Left lung (tissue), 10 donors: ENCODE data around the gene TRABD2A. TPM values are rescaled to one million over a fixed set of nuclear protein-coding genes. Genes with fewer than 3 reads are reported as not detected.

Experiments used
- ATAC-seq: fragments of 200-7000 bp; cut with Tn5 transposase; one replicate; pipeline ENCODE4 v1.9.1; 2020; ENCODE audit warnings: moderate library complexity
- DNase-seq, 4 donors: peaks; one replicate each; pipeline ENCODE4 v3.0.0-alpha.2; 2013 to 2020
- H3K27ac ChIP-seq, 2 donors: fragments of 200-600 bp; sonication (generic) in 1 of 2; one replicate each; pipeline versions ENCODE4 v1.5.0 to v1.8.0; 2020 to 2021
- H3K27me3 ChIP-seq, 2 donors: fragments of 200-600 bp; sonication (generic) in 1 of 2; one replicate each; pipeline versions ENCODE4 v1.5.0 to v1.8.0; 2020 to 2021
- H3K36me3 ChIP-seq, 2 donors: fragments of 200-600 bp; sonication (generic) in 1 of 2; one replicate each; pipeline versions ENCODE4 v1.5.0 to v1.8.0; 2020 to 2021
- H3K4me1 ChIP-seq, 2 donors: fragments of 200-600 bp; one replicate each; pipeline ENCODE4 v1.8.0; 2021
- H3K4me3 ChIP-seq, 2 donors: fragments of 200-600 bp; sonication (generic) in 1 of 2; one replicate each; pipeline versions ENCODE4 v1.5.0 to v1.8.0; 2020 to 2021; ENCODE audit warnings: mild to moderate bottlenecking in 1 of 2
- H3K9me3 ChIP-seq, 2 donors: fragments of 200-600 bp; sonication (generic) in 1 of 2; one replicate each; pipeline versions ENCODE4 v1.5.0 to v1.8.0; 2020 to 2021
- CTCF ChIP-seq, 2 donors: fragments of 200-600 bp; sonication (generic) in 1 of 2; IDR thresholded peaks; one replicate each; pipeline versions ENCODE4 v1.5.0 to v1.8.0; 2021; ENCODE audit warnings: antibody characterized with exemption in 2 of 2
- intact Hi-C, 2 donors: fragments of 100-400 bp; cut with DNase I; formaldehyde crosslinking; loops; one replicate each; pipeline versions ENCODE4 v1.11.2 to v1.14.2; 2022
- polyA plus RNA-seq, 6 donors: library from polyadenylated mRNA; unstranded; fragments of 120-200 nt; gene quantifications; one replicate each; pipeline ENCODE4 v1.2.1, GENCODE V29; 2013; ENCODE audit not compliant: insufficient read length in 6 of 6
- total RNA-seq, 2 donors: library from RNA; stranded (reverse); fragmentation: NEBNext Ultra II Directional; extraction: Animal tissue kit (Norgen Biotek cat#: 25700); gene quantifications; one replicate each; pipeline ENCODE4 v1.2.1, GENCODE V29; 2021
- donor health status: DM: no; HTN: yes; CAD: no.
- donor health status: DM: no; HTN: no; CAD: no.

The TRABD2A gene
- total and polyA plus RNA-seq, 8 donors: 3.0 to 24.7 (median 21.8) TPM

GRCh38 chr2:84856787-84857186, 24.1 kb downstream of the TRABD2A start:
- no peak overlapping the region for H3K27ac ChIP-seq
- no peak for TF ChIP-seq CTCF (IDR thresholded peaks at IDR 0.05)
- no peaks in the 10 kb centered on the region for H3K4me1 ChIP-seq
- H3K9me3 ChIP-seq: peaks cover 0 to 14% of the 10 kb centered on the region in 2 donors
- no peak for ATAC-seq
- H3K4me3 ChIP-seq: no peak overlapping the region
- H3K27me3 ChIP-seq: no peaks in the 10 kb centered on the region
- DNase-seq: no peak
- no peaks in the 10 kb centered on the region for H3K36me3 ChIP-seq
- intact Hi-C loops: no loop called here

- ATAC-seq (no peak), DNase-seq (no peak)
- no peak overlapping the region for H3K4me3 ChIP-seq
- no peaks in the 10 kb centered on the region for H3K36me3 ChIP-seq
- H3K27me3 ChIP-seq: no peaks in the 10 kb centered on the region
- TF ChIP-seq CTCF (IDR thresholded peaks at IDR 0.05): no peak
- peaks cover 0 to 14% of the 10 kb centered on the region in 2 donors for H3K9me3 ChIP-seq
- intact Hi-C loops: no loop called here
- no peaks in the 10 kb centered on the region for H3K4me1 ChIP-seq
- H3K27ac ChIP-seq: no peak overlapping the region
These were observed 25.2 kb downstream of the TRABD2A start for GRCh38 chr2:84855731-84856130.

- DNase-seq: no peak
- Histone ChIP-seq H3K27me3 (no peaks in the 10 kb centered on the region), H3K27ac (no peak overlapping the region), H3K4me1 (no peaks in the 10 kb centered on the region), H3K36me3 (no peaks in the 10 kb centered on the region), H3K4me3 (no peak overlapping the region), H3K9me3 (peaks cover 0 to 14% of the 10 kb centered on the region in 2 donors)
- TF ChIP-seq CTCF (IDR thresholded peaks at IDR 0.05): no peak
- ATAC-seq: no peak
- intact Hi-C loops: no loop called here
These were observed 26.0 kb downstream of the TRABD2A start for GRCh38 chr2:84854850-84855249.

GRCh38 chr2:84851876-84852275, 29.0 kb downstream of the TRABD2A start:
- peaks cover 0 to 5% of the 10 kb centered on the region in 2 donors for H3K4me1 ChIP-seq
- no peaks in the 10 kb centered on the region for H3K27me3 ChIP-seq
- no peak overlapping the region for H3K4me3 ChIP-seq
- H3K27ac ChIP-seq: no peak overlapping the region
- H3K36me3 ChIP-seq: no peaks in the 10 kb centered on the region
- no peak for ATAC-seq
- peaks cover 0 to 14% of the 10 kb centered on the region in 2 donors for H3K9me3 ChIP-seq
- no peak for TF ChIP-seq CTCF (IDR thresholded peaks at IDR 0.05)
- no peak for DNase-seq
- intact Hi-C loops: no loop called here

GRCh38 chr2:84850471-84850870, 30.4 kb downstream of the TRABD2A start:
- peaks cover 0 to 10% of the 10 kb centered on the region in 2 donors for H3K4me1 ChIP-seq
- ATAC-seq: no peak
- H3K4me3 ChIP-seq: no peak overlapping the region
- H3K36me3 ChIP-seq: no peaks in the 10 kb centered on the region
- H3K27ac ChIP-seq: no peak overlapping the region
- no peak for DNase-seq
- intact Hi-C loops: no loop called here
- H3K27me3 ChIP-seq: no peaks in the 10 kb centered on the region
- TF ChIP-seq CTCF (IDR thresholded peaks at IDR 0.05): no peak
- peaks cover 0 to 14% of the 10 kb centered on the region in 2 donors for H3K9me3 ChIP-seq
